HepG2 (cell line): ENCODE data around the gene ACSM3. TPM values are rescaled to one million over a fixed set of nuclear protein-coding genes. Genes with fewer than 3 reads are reported as not detected.

Experiments used
- ARNT2 ChIP-seq: sonication (generic); formaldehyde crosslinking; IDR thresholded peaks from 2 replicates; pipeline ENCODE4 v1.8.0; 2022; ENCODE audit warnings: mild to moderate bottlenecking, low read depth, missing genetic modification reagents, moderate library complexity
- CBX1 ChIP-seq: IDR thresholded peaks from one replicate; pipeline ENCODE4 v1.6.1; 2016; ENCODE audit warnings: antibody characterized with exemption, low read depth
- CENPT ChIP-seq: sonication (generic); formaldehyde crosslinking; IDR thresholded peaks from 2 replicates; pipeline ENCODE4 v1.8.0; 2022; ENCODE audit warnings: low read depth, mild to moderate bottlenecking, moderate library complexity, missing genetic modification reagents
- CENPX ChIP-seq: sonication (generic); formaldehyde crosslinking; IDR thresholded peaks from 2 replicates; pipeline ENCODE4 v1.9.0; 2021; ENCODE audit warnings: mild to moderate bottlenecking, missing genetic modification reagents, moderate library complexity
- DPF2 ChIP-seq: sonication (generic); formaldehyde crosslinking; IDR thresholded peaks from 2 replicates; pipeline ENCODE4 v1.4.0; 2020; ENCODE audit warnings: mild to moderate bottlenecking, low read depth, missing genetic modification reagents, borderline replicate concordance
- LBX2 ChIP-seq: sonication (generic); formaldehyde crosslinking; IDR thresholded peaks from 2 replicates; pipeline ENCODE4 v1.5.0; 2020; ENCODE audit warnings: missing genetic modification reagents, mild to moderate bottlenecking, borderline replicate concordance
- MTF2 ChIP-seq: sonication (generic); formaldehyde crosslinking; IDR thresholded peaks from 2 replicates; pipeline ENCODE4 v1.5.0; 2020; ENCODE audit warnings: missing genetic modification reagents, borderline replicate concordance
- NCOR1 ChIP-seq: fragments of 200-600 bp; sonication (generic); IDR thresholded peaks from 2 replicates; pipeline ENCODE4 v1.7.0; 2017; ENCODE audit warnings: antibody characterized with exemption, low read length, borderline replicate concordance
- RELA ChIP-seq: sonication (generic); formaldehyde crosslinking; IDR thresholded peaks from 2 replicates; pipeline ENCODE4 v1.4.0; 2020; ENCODE audit warnings: missing genetic modification reagents
- RNF2 ChIP-seq: fragments of 450-650 bp; conservative IDR thresholded peaks from 2 replicates; pipeline ENCODE4 v1.6.1; 2016; ENCODE audit warnings: low read depth
- SETDB1 ChIP-seq: sonication (generic); formaldehyde crosslinking; IDR thresholded peaks from 2 replicates; pipeline ENCODE4 v1.5.1; 2020; ENCODE audit warnings: missing genetic modification reagents, mild to moderate bottlenecking, borderline replicate concordance
- TCF7 ChIP-seq: sonication (generic); IDR thresholded peaks from 2 replicates; pipeline ENCODE4 v1.6.1; 2016; ENCODE audit warnings: antibody characterized with exemption, low read depth
- ZNF441 ChIP-seq: sonication (generic); formaldehyde crosslinking; IDR thresholded peaks from 2 replicates; pipeline ENCODE4 v1.7.0; 2021; ENCODE audit warnings: missing genetic modification reagents, borderline replicate concordance
- ZNF512 ChIP-seq: sonication (generic); formaldehyde crosslinking; IDR thresholded peaks from 2 replicates; pipeline ENCODE4 v1.4.0; 2020; ENCODE audit warnings: mild to moderate bottlenecking, missing genetic modification reagents
- ZNF557 ChIP-seq: sonication (generic); formaldehyde crosslinking; IDR thresholded peaks from 2 replicates; pipeline ENCODE4 v1.4.0; 2020; ENCODE audit warnings: missing genetic modification reagents
- polyA plus RNA-seq, 8 experiments: library from polyadenylated mRNA; depleted of rRNA in 3 of 8; stranded (reverse) in 7 of 8; unstranded in 1 of 8; fragments of >200 nt; fragmentation: Illumina TruSeq in 4 of 8; extraction: Trizol in 4 of 8; gene quantifications; 2 replicates each; pipeline versions ENCODE4 v1.2.1 to v1.2.3, GENCODE V29; 2011 to 2016; ENCODE audit warnings: low read depth in 4 of 8, missing spikeins in 1 of 8, mixed read lengths in 1 of 8; ENCODE audit not compliant: insufficient read depth in 1 of 8
- total RNA-seq, 5 experiments: library from RNA; depleted of rRNA; stranded (reverse); fragments of >200 nt; fragmentation: Illumina TruSeq; extraction: Trizol; gene quantifications; 2 replicates each; pipeline ENCODE4 v1.2.3, GENCODE V29; 2016; ENCODE audit warnings: low read depth in 1 of 5
- TF ChIP-seq, protein P1 (sequence below): sonication (generic); formaldehyde crosslinking; IDR thresholded peaks from 2 replicates; pipeline ENCODE4 v1.4.0; 2020; ENCODE audit warnings: missing genetic modification reagents
- TF ChIP-seq, protein P2 (sequence below): sonication (generic); formaldehyde crosslinking; IDR thresholded peaks from 2 replicates; pipeline ENCODE4 v1.5.0; 2020; ENCODE audit warnings: missing genetic modification reagents
- TF ChIP-seq, protein P3 (sequence below): sonication (generic); formaldehyde crosslinking; IDR thresholded peaks from 2 replicates; pipeline ENCODE4 v1.5.0; 2020; ENCODE audit warnings: mild to moderate bottlenecking, missing genetic modification reagents

ACSM3 gene
- total and polyA plus RNA-seq, 2 of the 13 experiments (the other 11 are each of a cell fraction or from before 2014, with no cell fraction given): 74.0 to 108 TPM

- TF ChIP-seq TCF7 (no peak; the same call in 1 of the 2 replicates), RELA (0 out of 2 replicates have a peak, but pooled peaks have one; percentile 23), ZNF512 (CRISPR knock-in tag) (no peak), SETDB1 (CRISPR knock-in tag) (no peak), ARNT2 (peak; percentile 97), DPF2 (CRISPR knock-in tag) (no peak), ZNF441 (CRISPR knock-in tag) (no peak; the same call in 1 of the 2 replicates), MTF2 (CRISPR knock-in tag) (peak; percentile 95; the same call in 1 of the 2 replicates), RNF2 (peak; percentile 79; the same call in 1 of the 2 replicates), CBX1 (peak; percentile 96), CENPT (CRISPR knock-in tag) (peak; percentile 95), CENPX (CRISPR knock-in tag) (no peak), NCOR1 (no peak; the same call in 1 of the 2 replicates), LBX2 (CRISPR knock-in tag) (peak; percentile 85; the same call in 1 of the 2 replicates), ZNF557 (CRISPR knock-in tag) (peak; percentile 95; the same call in 1 of the 2 replicates)
- TF ChIP-seq, protein P1, sequence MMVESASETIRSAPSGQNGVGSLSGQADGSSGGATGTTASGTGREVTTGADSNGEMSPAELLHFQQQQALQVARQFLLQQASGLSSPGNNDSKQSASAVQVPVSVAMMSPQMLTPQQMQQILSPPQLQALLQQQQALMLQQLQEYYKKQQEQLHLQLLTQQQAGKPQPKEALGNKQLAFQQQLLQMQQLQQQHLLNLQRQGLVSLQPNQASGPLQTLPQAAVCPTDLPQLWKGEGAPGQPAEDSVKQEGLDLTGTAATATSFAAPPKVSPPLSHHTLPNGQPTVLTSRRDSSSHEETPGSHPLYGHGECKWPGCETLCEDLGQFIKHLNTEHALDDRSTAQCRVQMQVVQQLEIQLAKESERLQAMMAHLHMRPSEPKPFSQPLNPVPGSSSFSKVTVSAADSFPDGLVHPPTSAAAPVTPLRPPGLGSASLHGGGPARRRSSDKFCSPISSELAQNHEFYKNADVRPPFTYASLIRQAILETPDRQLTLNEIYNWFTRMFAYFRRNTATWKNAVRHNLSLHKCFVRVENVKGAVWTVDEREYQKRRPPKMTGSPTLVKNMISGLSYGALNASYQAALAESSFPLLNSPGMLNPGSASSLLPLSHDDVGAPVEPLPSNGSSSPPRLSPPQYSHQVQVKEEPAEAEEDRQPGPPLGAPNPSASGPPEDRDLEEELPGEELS: peak; percentile 84
- TF ChIP-seq, protein P2, sequence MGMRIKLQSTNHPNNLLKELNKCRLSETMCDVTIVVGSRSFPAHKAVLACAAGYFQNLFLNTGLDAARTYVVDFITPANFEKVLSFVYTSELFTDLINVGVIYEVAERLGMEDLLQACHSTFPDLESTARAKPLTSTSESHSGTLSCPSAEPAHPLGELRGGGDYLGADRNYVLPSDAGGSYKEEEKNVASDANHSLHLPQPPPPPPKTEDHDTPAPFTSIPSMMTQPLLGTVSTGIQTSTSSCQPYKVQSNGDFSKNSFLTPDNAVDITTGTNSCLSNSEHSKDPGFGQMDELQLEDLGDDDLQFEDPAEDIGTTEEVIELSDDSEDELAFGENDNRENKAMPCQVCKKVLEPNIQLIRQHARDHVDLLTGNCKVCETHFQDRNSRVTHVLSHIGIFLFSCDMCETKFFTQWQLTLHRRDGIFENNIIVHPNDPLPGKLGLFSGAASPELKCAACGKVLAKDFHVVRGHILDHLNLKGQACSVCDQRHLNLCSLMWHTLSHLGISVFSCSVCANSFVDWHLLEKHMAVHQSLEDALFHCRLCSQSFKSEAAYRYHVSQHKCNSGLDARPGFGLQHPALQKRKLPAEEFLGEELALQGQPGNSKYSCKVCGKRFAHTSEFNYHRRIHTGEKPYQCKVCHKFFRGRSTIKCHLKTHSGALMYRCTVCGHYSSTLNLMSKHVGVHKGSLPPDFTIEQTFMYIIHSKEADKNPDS (CRISPR knock-in tag): no peak
- TF ChIP-seq, protein P3, sequence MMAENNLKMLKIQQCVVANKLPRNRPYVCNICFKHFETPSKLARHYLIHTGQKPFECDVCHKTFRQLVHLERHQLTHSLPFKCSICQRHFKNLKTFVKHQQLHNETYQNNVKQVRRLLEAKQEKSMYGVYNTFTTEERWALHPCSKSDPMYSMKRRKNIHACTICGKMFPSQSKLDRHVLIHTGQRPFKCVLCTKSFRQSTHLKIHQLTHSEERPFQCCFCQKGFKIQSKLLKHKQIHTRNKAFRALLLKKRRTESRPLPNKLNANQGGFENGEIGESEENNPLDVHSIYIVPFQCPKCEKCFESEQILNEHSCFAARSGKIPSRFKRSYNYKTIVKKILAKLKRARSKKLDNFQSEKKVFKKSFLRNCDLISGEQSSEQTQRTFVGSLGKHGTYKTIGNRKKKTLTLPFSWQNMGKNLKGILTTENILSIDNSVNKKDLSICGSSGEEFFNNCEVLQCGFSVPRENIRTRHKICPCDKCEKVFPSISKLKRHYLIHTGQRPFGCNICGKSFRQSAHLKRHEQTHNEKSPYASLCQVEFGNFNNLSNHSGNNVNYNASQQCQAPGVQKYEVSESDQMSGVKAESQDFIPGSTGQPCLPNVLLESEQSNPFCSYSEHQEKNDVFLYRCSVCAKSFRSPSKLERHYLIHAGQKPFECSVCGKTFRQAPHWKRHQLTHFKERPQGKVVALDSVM: peak; percentile 100
Measured at GRCh38 chr16:20741554-20742285, 22.1 kb upstream of the ACSM3 start, which contains the start of gene THUMPD1 (continued).
